ENCODE results near the gene DESI1.
"Not testable (repeated sequence)": the region's sequence is repeated elsewhere in the genome, so short reads cannot be mapped to it uniquely, and the experiment has no call there.

Gene DESI1

DNA sequence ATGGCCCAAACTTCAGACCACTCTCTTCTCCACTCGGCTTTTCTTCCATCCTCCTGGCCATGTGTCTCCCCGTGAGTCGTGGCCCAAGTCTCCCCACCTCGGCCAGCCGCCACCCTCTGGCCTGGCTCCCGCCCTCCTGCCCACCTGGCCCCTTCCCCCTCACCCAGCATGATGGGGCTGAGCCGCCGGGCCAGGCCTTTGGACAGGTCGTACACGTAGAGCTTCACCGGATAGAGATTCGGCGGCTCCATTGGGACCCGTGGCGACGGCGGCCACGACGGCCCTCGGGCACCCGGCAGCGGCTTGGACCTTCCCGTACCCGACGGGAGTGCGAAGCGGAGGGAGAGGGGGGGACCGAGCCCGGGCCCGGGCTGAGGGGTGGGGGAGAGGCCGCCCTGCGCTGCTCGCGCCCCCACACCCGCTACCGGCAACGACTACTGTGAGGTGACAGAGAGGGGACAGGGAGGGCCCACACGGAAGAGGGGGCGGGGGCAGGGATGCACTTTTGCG is at the start of gene DESI1:
TSS of gene DESI1 (minus strand) at position 455 of the 510 bp plus-strand sequence. CDS start at position 251, 204 bp downstream.
- DNase-seq (ENCODE audit: low spot score), result no peak

DNA sequence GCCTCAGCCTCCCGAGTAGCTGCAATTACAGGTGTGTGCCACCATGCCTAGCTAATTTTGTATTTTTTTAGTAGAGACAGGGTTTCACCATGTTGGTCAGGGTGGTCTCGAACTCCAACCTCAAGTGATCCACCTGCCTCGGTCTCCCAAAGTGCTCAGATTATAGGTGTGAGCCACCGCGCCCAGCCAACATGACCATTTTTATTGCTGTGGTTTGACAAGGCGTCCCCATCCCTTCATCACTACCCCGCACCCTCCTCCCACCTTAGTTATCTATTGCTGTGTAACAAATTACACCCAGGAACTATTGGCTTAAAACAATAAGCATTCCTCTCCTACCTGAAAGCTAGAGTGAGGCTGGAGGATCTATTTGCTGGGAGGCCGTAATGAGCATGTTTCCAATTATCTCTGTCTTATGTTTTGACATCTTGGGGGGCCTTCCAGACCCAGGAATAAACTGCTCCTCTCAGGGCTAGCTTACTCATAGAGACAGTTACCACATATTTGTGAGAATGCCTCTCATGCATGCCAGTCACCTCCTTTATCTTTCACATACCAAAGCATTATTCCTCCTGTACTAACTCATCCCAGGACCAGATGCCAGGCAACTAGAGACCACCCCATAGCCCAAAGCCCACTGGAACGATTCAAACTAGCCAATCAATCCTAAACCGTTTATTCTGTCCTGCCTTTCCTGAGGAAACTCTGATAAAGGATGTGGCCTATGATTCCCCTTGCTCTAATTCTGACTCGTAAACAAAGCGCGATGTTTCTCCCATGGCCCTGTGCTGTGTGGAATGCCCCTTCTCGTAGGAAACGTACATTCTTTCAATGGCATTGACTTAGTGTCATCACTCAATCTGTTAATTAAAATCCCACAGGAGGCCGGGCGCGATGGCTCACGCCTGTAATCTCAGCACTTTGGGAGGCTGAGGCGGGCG is 48.4 kb upstream of the DESI1 start:
- DNase-seq (ENCODE audit: low spot score), result no peak

DNA sequence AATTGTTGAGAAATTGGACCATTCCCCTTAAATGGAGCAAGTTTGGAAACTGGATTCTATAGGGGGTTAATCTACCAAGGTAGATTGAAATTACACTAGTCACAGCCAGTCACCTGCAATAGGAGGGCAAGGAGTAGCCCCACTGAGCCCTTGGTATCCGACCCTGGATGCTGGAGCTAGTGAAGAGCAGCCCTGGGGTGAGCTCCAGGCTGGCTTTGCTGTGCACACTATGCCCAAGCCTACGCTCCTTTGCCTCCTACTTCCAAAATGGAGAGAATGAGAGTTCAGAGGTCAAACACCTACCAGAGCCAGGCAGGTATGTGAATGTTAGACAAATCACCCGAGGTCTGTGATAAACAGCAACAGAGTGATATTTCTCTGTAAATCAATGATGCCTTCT is 44.1 kb upstream of the DESI1 start:
- no peak for DNase-seq (ENCODE audit: low spot score)

DNA sequence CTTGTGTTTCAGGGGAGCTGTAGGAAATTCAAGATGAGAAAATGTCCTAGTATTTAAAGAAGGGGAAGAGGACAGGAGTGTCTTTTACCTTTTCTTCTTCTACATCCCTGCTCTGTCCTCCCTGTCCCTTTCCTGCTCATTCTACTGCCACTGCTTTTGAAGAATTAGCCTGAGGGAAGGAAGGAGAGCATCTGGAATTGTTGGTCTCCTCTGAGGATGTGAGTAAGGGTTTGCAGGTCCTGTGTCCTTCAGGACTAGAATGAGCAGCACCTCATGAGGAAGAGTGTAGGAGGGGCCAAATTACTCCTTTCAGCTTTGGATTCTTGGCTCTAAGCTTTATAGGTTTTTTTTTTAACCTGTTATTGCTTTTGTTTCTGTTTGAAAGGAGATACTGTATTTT is 43.6 kb upstream of the DESI1 start:
- no peak for DNase-seq (ENCODE audit: low spot score)

DNA sequence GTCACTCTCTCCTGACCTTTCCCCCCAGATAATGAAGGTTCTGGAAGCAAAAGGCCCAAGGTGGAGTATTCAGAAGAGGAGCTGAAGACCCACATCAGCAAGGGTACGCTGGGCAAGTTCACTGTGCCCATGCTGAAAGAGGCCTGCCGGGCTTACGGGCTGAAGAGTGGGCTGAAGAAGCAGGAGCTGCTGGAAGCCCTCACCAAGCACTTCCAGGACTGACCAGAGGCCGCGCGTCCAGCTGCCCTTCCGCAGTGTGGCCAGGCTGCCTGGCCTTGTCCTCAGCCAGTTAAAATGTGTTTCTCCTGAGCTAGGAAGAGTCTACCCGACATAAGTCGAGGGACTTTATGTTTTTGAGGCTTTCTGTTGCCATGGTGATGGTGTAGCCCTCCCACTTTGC is 42.8 kb upstream of the DESI1 start:
- DNase-seq (ENCODE audit: low spot score), result not testable (repeated sequence)

DNA sequence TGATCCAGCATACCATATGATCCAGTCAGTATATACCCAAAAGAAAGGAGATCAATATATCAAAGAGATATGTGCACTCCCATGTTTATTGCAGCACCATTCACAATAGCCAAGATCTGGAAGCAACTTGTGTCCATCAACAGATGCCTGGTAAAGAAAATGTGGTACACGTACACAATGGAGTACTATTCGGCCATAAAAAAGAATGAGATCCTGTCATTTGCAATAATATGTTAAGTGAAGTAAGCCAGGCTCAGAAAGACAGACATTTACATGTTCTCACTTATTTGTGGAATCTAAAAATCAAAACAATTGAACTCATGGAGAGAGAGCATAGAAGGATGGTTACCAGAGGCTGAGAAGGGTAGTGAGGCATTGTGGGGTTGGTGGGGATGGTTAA is 40.9 kb upstream of the DESI1 start:
- no peak for DNase-seq (ENCODE audit: low spot score)

DNA sequence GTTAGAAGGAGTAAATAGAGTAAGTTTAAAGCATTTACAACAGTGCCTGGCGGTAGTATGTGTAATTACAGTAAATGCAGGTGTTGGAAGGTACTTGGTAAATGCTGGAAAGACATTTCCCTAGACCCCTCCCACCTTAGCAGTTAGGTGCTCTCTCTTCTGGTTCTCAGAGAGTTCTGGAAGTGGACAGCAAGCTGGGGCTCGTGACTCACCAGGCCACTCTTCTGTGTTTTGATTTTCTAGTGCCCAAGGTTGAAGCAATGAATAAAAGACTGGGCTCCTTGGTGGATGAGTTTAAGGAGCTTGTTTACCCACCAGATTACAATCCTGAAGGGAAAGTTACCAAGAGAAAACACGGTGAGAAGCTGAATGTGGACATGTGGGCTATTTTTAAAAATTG is 40.2 kb upstream of the DESI1 start:
- DNase-seq (ENCODE audit: low spot score), result no peak

DNA sequence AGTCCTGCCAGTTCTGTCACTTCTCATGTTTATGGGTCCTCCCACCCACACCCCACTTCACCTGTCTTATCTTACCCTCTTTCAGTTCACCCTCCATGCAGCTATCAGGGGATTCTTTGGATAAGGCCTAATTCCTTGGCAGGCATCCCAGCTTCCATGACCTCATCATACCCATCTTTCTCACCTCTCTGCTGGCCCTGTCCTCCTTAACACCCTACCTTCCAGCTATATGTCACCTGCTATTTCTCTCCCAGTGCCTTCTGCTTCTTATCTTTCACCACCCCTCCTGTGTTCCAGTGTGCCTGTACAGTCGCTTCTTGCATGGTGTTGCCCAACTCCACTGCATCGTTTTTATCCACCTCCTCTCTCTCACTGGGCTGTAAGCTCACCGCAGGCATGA is 39.6 kb upstream of the DESI1 start:
- no peak for DNase-seq (ENCODE audit: low spot score)

DNA sequence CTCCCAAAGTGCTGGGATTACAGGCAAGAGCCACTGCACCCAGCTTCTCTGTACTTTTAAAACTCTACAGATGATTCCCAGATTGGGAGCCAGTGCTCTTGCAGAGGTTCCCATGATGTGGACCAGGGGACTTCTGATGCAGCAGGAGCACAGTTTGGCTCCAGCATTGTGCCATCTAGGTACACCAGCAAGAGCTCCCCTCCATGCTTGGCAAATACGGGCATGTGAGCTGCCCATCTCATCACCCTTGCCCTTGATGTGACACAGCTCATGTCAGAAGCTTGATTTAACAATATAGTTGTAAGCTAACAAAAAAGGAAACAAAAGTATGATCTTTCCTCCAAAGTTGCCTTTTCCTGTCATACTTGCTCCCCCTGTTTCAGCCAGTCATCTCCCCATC is 39.1 kb upstream of the DESI1 start:
- no peak for DNase-seq (ENCODE audit: low spot score)

DNA sequence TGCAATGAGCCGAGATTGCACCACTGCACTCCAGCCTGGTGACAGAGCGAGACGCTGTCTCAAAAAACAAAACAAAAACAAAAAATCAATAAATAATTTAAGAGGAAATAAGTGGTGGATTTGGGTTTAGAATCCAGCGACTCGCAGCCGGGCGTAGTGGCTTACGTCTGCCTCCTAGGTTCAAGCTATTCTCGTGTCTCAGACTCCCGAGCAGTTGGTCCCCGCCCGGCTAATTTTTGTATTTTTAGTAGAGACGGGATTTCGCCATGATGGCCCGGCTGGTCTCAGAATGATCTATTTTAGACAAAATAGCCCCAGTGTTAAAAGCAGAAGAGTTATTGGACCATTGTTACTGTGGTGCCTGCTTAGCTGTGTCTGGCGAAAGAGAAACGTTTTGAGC is 38.0 kb upstream of the DESI1 start:
- DNase-seq (ENCODE audit: low spot score), result no peak

DNA sequence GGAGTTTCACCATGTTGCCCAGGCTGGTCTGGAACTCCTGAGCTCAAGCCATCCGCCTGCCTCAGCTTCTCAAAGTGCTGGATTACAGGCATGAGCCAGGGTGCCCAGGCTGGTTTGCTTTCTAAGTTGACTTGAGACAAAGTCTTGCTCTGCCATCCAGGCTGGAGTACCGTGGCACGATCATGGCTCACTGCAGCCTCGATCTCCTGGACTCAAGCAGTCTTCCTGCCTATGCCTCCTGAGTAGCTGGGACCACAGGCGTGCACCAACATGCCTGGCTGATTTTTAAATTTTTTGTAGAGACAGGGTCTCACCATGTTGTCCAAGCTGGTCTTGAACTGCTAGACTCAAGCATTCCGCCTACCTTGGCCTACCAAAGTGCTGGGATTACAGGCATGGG is 36.9 kb upstream of the DESI1 start:
- no peak for DNase-seq (ENCODE audit: low spot score)

DNA sequence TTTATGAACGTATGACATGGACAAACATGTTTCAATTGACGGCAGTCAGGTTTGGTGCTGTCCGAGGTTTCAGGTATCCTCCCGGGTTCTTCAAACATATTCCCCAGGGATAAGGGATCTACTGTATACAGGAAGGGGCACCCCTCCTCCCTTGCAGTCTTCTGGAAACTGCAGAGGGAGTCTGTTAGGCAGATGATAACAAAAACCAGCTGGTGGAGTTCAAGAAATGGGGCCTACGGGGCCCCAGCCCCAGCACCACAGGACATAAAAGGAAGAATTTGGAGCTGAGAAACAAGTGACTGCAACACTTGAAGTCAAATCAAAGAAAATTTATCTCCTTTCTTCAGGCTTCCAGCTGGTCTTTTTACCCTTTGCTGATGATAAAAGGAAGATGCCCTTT is 35.7 kb upstream of the DESI1 start:
- no peak for DNase-seq (ENCODE audit: low spot score)

DNA sequence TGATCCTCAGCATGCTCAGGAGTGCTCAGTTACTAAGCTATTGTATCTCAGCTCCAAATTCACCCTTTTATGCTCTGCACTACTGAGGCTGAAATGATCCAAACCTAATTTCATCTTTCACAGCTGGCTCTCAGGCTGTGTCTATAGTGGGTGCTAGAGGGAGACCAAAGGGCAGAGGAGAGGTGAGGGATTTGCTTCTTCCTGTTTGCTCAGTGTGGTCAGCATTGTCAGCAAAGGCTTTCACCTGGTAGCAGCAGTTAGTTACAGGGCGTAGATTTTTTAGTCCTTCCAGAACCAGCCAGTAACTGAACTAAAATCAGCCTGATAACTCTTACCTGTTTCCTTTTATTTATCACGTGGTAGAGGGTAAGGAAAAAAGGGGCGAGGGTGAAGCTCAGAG is 33.5 kb upstream of the DESI1 start:
- no peak for DNase-seq (ENCODE audit: low spot score)

DNA sequence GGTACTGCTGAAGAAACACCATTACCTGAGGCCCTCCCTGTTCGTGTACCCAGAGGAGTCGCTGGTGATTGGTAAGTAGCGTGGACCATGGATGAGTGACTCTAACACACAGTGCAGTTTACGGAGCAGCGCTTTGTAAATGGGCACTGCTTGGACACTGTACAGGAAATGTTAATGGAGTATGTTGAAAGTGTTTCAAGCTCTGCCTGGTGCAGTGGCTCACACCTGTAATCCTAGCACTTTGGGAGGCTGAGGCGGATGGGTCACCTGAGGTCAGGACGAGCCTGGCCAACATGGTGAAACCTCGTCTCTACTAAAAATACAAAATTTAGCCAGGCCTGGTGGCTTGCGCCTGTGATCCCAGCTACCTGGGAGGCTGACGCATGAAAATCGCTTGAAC is 30.0 kb upstream of the DESI1 start:
- DNase-seq (ENCODE audit: low spot score), result no peak

DNA sequence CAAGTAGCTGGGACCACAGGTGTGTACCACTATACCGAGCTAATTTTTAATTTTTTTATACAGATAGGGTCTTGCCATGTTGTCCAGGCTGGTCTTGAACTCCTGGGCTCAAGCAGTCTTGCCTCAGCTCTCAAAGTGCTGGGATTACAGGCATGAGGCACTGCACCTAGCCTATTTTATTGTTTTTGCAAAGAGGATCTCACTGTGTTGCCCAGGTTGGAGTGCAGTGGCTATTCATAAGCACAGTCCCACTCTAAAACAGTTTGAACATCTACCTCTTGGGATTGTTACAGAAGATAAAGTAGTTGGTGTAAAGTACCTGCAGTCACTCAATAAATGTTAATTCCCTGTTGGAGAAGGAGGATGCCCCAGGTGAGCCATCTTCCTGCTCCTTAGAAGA is 29.4 kb upstream of the DESI1 start:
- no peak for DNase-seq (ENCODE audit: low spot score)

DNA sequence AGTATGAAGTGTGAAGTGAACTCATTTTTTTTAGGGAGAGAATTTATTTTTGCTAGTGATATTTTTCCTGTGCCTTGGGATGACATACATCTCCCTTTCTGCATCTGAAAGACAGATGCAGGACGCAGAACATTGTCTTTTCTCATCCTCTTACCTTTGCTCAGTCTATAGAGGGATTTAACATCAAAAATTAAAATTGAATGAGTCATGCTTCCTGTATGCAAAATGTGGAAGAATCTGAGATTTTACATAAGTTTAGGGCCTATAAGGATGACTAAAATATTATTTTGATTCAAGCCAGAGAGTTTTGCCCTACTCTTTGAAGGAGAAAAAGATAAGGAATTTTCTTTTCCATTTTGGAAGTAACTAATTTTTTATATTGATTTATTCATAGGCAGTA is 27.6 kb upstream of the DESI1 start:
- no peak for DNase-seq (ENCODE audit: low spot score)

DNA sequence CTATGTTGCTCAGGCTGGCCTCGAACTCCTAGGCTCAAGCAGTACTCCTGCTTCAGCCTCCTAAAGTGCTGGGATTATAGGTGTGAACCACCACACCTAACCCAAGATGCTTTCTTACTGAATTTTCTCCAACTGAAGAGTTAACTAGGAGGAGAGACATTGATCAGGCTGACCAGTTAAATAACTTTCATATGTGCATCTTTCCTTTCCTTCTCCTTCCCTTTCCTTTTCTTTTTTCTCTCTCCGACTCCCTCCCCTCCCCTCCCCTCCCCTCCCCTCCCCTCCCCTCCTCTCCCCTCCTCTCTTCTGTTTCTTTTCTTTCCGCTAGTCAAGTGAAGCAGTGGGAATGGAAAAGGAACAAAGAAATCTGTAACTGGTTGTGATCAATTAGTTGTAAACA is 26.9 kb upstream of the DESI1 start:
- no peak for DNase-seq (ENCODE audit: low spot score)

DNA sequence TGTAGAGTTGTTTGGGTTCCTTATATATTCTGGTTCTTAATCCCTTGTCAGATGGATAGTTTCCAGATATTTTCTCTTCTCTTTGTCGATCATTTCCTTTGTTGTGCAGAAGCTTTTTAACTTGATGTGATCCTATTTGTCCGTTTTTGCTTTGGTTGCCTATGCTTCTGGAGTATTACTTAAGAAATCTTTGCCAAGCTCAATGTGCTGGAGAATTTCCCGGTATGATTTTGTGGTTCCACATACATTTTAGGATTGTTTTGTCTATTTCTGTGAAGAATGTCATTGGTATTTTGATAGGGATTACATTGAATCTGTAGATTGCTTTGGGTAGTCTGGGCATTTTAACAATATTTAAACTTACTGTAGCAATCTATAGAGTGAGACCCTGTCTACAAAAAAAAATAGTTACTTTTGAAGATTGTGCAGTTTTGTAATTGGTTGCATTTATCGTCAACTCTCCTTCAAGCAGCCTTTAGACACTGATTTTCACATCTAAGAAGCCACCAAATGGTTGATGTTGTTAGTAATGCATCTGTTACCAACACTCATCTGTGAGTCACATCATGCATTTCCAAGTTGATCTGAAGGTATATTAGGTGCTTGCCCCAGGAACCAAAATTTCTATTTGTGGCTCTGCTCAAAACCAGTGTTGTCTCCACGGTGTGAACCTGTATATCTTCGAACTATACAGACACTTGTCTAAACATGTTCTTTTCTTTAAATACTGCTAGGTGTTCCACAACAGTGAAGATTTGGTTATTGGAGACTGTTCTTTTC is 21.7 kb upstream of the DESI1 start:
- no peak for DNase-seq (ENCODE audit: low spot score)

DNA sequence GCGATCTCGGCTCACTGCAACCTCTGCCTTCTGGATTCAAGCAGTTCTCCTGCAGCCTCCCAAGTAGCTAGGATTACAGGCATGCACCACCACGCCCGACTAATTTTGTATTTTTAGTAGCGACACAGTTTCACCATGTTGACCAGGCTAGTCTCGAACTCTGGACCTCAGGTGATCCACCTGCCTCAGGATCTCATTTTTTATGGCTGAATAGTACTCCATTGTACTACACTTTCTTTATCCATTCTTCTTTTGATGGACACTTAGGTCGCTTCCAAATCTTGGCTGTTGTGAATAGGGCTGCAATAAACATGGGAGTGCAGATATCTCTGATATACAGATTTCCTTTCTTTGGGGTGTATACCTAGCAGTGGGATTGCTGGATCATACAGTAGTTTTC is 21.0 kb upstream of the DESI1 start:
- no peak for DNase-seq (ENCODE audit: low spot score)

DNA sequence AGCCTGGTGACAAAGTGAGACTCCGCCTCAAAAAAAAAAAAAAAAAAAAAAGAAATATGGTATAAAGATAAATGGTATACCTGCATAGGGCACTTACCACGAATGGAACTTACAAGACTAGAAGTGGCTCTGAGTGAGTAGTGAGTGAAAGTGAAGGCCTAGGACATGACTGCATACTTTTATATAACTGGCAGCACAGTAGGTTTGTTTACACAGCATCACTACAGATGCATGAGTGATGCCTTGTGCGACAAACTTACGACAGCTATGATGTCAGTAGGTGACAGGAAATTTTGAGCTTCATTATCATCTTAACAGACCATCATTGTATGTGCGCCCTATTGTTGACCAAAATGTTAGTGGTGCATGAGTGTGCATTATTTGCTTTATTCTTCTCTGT is 17.9 kb upstream of the DESI1 start:
- no peak for DNase-seq (ENCODE audit: low spot score)

DNA sequence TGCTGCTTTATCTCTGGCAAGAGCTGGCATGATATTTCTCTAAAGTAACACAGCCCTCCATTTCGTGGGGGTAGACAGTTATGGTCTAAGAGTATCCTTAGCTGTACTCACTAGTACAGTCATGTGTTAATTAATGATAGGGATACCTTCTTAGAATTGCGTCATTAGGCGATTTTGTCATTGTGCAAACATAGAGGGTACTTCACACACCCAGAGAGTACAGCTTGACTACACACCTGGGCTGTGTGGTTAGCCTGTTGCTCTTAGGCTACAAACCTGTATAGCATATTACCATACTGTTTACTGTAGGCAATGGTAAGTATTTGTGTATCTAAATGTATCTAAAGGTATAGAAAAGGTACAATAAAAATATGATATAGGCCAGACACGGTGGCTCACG is 17.3 kb upstream of the DESI1 start:
- DNase-seq (ENCODE audit: low spot score), result no peak

DNA sequence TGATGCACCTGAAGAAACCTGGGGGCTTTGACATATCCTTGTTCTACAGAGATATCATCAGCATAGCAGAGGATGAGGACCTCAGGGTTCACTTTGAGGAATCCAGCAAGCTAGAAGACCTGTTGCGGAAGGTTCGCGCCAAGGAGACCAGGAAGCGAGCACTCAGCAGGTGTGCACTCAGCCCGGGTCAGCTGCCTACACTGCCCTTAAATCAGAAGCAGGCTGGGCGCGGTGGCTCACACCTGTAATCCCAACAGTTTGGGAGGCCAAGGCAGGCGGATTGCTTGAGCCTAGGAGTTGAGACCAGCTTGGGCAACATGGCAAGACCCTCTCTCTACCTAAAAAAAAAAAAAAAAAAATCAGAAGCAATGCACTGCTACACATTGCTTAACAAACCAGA is 16.8 kb upstream of the DESI1 start:
- DNase-seq (ENCODE audit: low spot score), result not testable (repeated sequence)

DNA sequence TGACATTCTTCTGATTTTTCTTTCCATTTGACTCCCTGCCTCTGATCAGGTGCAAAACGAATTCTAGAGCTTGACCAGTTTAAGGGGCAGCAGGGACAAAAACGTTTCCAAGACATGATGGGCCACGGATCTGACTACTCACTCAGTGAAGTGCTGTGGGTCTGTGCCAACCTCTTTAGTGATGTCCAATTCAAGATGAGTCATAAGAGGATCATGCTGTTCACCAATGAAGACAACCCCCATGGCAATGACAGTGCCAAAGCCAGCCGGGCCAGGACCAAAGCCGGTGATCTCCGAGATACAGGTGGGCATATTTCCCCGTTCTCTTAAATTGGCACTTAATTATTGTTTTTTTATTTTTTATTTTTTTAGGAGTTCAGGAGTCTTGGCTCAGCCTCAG is 15.6 kb upstream of the DESI1 start:
- no peak for DNase-seq (ENCODE audit: low spot score)
